IPS DF 19.7 (cell line): Measurements from ENCODE around the gene CBLB.

Experiments
- DNase-seq: peaks from one replicate; pipeline ENCODE4 v3.0.0-alpha.2; 2013; ENCODE audit warnings: low read depth, low spot score

Gene CBLB

GRCh38 chr3:105619651-105620050, 249.2 kb downstream of the CBLB start:
- no peak for DNase-seq

GRCh38 chr3:105618556-105618955, 250.3 kb downstream of the CBLB start:
- DNase-seq, result no peak

- DNase-seq, result no peak
Observed at GRCh38 chr3:105616374-105617121, 252.3 kb downstream of the CBLB start.

GRCh38 chr3:105615814-105616213, 253.0 kb downstream of the CBLB start:
- DNase-seq, result no peak

GRCh38 chr3:105614288-105615030, 254.4 kb downstream of the CBLB start:
- no peak for DNase-seq

GRCh38 chr3:105613120-105613519, 255.7 kb downstream of the CBLB start:
- DNase-seq, result no peak

GRCh38 chr3:105611304-105612192, 257.3 kb downstream of the CBLB start:
- DNase-seq, result no peak

- DNase-seq, result no peak
Observed at GRCh38 chr3:105610473-105610872, 258.3 kb downstream of the CBLB start.

- no peak for DNase-seq
Observed at GRCh38 chr3:105608623-105609022, 260.2 kb downstream of the CBLB start.

- no peak for DNase-seq
Observed at GRCh38 chr3:105606016-105606415, 262.8 kb downstream of the CBLB start.
